ENCODE measurements around the gene TMEM117.

The TMEM117 gene

GRCh38 chr12:43964033-43964432 is 128.2 kb downstream of the TMEM117 start:
- DNase-seq (ENCODE audit: low read depth) = no peak

GRCh38 chr12:43964961-43965360 is 129.1 kb downstream of the TMEM117 start:
- no peak for DNase-seq (ENCODE audit: low read depth)

DNA sequence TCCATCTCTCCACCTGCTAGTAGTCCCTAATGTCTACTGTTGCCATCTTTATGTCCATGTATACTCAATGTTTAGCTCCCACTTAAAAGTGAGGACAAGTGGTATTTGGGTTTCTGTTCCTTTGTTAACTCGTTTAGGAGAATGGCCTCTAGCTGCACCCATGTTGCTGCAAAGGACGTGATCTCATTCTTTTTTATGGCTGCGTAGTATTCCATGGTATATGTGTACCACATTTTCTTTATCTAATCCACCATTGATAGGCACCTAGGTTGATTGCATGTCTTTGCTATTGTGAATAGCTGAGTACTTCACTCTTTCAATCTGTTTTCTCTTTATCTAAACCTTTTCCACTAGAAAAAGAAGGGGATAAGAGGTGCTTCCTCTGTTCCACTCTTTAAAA is 130.0 kb downstream of the TMEM117 start:
- DNase-seq (ENCODE audit: low read depth) = no peak

- no peak for DNase-seq (ENCODE audit: low read depth)
Observed at GRCh38 chr12:43968736-43969135, 132.9 kb downstream of the TMEM117 start.

DNA sequence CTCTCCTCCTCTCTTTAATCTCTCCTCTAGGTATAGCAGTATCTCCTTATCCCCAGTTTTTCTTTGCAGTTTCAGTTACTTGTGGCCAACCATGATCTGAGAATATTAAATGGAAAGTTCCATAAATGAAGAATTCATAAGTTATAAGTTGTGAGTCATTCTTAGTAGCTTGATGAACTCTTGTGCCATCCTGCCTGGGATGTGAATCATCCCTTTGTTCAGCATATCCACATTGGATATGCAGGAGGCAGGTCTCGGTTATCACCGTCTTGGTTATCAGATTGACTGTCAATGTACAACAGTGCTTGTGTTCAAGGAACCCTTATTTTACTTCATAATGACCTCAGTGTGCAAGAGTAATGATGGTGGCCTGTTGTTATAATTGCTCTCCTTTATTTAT is 134.0 kb downstream of the TMEM117 start:
- no peak for DNase-seq (ENCODE audit: low read depth)

GRCh38 chr12:43973385-43973784 is 137.5 kb downstream of the TMEM117 start:
- no peak for DNase-seq (ENCODE audit: low read depth)

DNA sequence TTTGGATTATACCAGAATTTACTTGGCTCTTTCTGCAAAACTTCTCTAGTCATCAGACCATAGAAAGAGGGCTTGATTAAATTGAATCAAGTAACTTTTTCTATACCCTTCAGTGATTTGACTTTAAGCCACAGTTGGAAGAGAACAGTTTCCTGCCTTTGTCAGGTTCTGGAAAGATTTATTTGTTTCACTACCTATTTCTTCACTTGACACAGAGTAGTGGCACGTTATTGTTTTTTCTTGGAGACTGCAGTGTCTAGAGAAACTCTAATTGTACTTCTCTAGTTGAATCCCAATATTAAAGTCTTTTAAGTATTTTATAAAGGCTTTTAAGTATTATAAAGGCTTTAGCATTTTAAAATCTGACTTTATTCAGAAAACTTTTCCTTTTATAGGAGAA is 138.1 kb downstream of the TMEM117 start:
- no peak for DNase-seq (ENCODE audit: low read depth)

DNA sequence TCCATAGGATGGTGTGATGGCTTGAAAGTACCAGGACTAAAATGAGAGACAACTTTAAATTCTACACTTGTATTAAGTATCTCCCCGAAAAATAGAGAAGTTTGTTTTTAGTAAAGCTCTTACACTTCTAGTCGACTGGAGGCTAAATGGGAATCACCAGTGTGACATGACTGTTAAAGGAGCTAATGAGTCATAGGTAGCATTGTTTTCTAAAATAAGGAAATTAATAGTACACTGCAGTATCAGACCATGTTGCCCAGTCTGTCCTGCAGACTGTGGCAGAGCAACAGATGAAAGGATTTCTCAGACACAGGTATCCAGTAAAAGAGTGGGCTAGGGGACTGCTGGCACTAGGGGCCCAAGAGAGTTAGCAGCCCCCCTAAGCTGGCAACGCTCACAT is 140.1 kb downstream of the TMEM117 start:
- no peak for DNase-seq (ENCODE audit: low read depth)

- no peak for DNase-seq (ENCODE audit: low read depth)
Observed at GRCh38 chr12:43978556-43978955, 142.7 kb downstream of the TMEM117 start.

DNA sequence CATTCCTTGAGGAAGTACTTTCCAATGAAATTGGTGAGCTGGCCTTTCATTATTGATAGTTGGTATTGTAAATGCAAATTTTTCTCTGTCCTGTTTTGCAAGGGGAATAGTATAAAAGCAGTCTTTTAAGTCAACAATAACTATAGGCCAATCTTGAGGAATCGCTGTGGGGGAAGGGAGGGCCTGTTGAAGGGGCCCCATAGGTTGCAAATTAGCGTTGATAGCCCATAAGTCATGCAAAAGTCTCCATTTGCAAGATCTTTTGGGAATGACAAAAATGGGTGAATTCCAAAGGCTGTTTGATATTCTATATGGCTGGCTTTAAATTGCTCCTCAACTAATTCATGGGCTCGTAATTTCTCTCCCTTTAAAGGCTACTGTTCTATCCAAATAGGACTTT is 143.6 kb downstream of the TMEM117 start:
- DNase-seq (ENCODE audit: low read depth) = no peak

DNA sequence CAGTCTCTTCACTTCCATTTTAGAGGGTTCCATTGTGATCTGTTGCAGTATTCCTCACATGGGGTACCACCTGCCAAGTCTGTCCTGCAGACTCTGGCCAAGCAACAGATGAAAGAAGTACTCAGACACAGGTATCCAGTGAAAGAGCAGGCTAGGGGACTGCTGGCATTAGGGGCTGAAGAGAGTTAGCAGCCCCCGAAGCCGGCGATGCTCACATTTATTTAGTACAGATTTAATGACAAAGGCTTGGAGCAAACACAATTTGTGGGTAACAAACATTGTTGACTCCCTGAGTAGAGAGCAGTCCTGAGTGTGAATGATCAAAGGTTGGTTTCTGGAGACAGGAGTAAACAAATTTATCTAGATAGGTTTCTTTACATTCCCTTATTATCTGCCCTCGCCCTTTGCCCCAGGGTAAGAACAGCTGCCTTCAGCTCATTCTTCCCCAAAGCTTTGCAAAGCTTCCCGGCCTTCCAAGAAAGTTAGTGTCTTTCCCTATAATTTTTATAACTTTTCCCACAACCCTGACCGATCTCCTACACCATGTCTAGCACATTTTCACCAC is 144.8 kb downstream of the TMEM117 start:
- no peak for DNase-seq (ENCODE audit: low read depth)

- no peak for DNase-seq (ENCODE audit: low read depth)
Observed at GRCh38 chr12:43981726-43982125, 145.8 kb downstream of the TMEM117 start.

DNA sequence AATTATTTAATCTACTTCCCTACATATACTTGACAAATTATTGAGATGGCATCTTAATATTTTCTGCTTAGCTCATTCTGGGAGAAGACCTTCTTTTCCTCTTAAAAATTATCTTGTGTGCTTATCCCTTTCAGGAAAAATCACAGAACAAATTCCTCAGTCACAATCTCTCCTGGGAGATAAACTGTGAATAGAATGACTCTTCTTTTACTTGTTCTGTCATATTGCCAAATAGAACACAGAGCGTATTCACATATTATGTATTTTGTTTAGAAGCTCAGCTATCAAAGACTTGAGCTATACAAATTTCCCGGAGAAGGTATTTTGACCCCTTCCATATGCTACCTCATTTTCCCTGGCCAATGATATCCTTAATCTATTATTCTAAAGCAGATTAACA is 146.7 kb downstream of the TMEM117 start:
- no peak for DNase-seq (ENCODE audit: low read depth)

GRCh38 chr12:43988838-43989560 is 153.1 kb downstream of the TMEM117 start:
- no peak for DNase-seq (ENCODE audit: low read depth)

DNA sequence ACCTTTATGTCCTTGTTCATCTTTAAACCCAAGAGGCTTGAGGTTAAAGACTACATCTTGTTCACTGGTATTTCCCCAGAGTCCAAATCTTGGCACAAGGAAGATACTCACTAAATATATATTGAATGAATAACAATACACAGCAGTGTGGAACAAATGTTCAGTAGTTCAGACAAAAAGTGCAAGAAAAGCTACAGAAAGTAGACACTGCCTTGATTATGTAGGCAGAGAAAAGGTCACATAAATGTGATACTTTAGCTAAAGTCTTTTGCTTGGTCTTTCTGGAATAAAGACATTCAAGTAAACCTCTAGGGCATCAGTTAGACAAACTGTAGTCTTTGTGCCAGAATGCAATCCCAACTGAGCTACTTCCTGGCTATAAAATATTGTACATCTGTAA is 157.0 kb downstream of the TMEM117 start:
- DNase-seq (ENCODE audit: low read depth) = no peak

DNA sequence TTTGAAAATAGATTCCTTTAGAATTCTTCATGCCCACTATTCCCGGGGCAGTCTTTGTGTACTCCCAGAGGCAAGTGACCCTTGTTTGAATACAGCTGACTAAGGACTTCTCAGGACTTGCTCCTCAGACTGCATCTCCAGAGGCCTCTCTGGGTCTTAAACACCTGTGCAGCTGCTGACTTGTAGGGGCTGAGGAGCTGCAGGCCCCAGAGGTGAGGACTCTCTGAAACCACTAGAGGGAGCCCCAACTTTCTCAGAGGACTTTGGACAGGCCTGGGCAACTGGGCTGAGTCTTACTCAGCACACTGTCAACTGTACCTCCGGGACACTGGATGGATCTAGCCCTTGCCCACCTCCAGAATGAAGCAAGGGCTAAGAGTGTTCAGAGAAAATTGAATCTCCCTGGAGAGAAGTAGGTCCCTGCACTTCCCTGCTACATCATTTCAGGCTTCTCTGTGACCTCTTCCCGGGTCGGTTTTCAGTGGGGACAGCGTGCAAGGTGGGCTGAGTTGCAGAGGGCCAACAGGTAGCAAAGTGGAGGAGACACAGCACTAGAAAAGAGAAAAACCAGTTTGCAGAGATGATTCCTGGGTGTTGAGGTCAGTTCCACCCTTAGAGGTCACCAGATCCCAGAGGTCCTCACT is 164.6 kb downstream of the TMEM117 start:
- no peak for DNase-seq (ENCODE audit: low read depth)

GRCh38 chr12:44002607-44003006 is 166.7 kb downstream of the TMEM117 start:
- DNase-seq (ENCODE audit: low read depth) = no peak

- no peak for DNase-seq (ENCODE audit: low read depth)
Observed at GRCh38 chr12:44003721-44004120, 167.8 kb downstream of the TMEM117 start.

GRCh38 chr12:44015333-44015941 is 179.6 kb downstream of the TMEM117 start:
- no peak for DNase-seq (ENCODE audit: low read depth)

GRCh38 chr12:44017216-44017615 is 181.3 kb downstream of the TMEM117 start:
- no peak for DNase-seq (ENCODE audit: low read depth)

- no peak for DNase-seq (ENCODE audit: low read depth)
Observed at GRCh38 chr12:44019118-44019517, 183.2 kb downstream of the TMEM117 start.

DNA sequence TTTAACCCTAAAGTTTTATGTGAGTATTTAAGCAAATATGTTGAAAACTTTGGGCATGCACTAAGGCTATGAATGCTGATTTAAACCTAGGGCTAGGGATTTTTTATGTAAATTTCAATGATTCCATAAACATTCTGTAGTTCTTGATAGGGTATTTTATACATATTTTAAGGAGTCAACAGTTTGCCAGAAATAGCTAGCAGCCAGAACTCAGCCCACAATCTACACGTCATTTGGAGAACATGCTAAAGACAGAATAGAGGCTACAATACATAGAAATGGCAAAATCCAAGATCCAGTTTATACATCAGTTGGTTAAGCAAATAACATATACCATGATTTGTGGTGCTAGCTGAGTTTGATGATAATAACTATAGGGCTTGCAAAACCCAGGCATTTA is 184.7 kb downstream of the TMEM117 start:
- DNase-seq (ENCODE audit: low read depth) = no peak

GRCh38 chr12:44021471-44021971 is 185.6 kb downstream of the TMEM117 start:
- no peak for DNase-seq (ENCODE audit: low read depth)
